Amniotic epithelial cell (primary cell): ENCODE measurements around the gene UBE2QL1.

Source experiments
- DNase-seq: peaks from one replicate; pipeline ENCODE4 v3.0.0-alpha.2; 2010; ENCODE audit warnings: low read depth

The UBE2QL1 gene

DNA sequence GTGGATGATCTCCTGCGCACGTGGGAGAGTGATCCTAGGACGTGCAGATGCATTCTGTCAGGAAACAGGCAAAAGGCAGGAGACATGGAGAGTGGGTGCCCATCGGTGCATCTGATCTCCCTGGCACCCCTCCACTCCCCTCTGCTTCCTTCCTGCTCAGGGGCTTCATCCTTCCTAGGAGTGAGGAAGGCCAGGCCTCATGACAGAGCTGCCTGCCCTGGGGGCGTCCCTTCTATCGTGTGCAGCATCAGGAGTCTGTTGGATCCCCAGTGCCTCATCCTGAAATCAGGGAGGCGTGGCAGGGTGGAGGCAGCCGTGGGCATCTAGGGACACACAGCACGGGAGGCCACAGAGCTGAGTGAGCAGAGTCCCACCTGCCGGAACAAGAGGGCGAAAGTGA, 30.1 kb downstream of the UBE2QL1 start:
- no peak for DNase-seq

DNA sequence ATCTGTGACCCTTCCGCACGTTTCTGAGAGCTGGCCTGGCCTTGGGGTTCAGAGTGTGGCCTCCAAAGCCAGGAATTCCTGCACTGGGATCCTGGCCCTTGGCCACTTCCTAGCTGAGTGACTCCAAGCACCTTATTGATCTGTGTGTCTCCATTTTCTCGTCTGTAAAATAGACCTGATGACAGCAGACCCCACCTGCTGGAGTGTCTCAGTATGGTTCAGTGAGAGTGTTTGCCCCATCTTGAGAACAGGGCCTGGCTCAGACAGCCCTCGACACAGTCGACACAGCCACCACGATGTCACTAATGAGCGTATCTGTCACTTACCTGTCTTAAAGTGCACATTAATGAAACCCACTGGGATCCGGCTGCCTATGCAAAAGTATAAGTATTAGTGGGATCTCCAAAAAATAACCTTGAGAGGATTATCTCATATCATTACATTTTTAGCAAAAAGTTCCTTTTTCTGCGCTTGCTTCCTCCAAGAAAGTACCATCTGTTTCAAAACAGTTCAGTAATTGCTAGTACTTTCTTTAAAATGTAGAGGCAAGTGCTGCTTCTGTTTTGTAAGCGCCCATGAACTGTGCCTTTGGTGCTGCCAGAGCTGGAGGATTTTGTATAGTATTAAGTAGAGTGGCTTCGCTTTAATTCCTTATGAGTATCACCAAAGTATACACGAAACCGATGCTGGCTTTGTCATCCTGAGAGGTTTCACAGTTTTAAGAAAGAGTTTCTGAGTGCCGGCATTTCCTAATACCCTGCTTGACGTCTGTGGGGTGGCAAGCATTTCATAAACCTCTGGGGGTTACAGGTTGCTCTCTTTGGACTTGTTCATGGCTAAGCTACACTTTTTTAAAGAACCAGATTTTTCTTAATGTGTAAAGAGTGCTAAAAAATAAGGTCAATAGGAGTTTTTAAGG, 31.7 kb downstream of the UBE2QL1 start:
- no peak for DNase-seq

DNA sequence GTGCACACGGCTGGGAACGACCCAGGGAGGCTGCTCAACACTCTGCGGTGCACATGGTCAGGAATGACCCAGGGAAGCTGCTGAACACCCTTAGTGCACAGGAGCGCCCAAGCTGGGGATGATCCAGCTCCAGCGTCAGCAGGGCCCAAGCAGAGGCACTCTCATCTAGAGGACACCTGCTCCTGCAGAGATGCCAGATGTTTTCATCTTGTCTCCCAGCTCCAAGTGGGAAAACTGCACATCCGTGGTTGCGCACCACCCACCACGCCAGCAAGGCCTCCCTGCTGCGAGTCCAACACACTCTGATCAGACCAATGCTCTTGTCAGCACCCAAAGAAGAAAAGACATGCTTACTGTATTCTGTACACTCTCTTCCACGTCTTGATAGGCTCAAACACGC, 34.1 kb downstream of the UBE2QL1 start:
- DNase-seq, result no peak

DNA sequence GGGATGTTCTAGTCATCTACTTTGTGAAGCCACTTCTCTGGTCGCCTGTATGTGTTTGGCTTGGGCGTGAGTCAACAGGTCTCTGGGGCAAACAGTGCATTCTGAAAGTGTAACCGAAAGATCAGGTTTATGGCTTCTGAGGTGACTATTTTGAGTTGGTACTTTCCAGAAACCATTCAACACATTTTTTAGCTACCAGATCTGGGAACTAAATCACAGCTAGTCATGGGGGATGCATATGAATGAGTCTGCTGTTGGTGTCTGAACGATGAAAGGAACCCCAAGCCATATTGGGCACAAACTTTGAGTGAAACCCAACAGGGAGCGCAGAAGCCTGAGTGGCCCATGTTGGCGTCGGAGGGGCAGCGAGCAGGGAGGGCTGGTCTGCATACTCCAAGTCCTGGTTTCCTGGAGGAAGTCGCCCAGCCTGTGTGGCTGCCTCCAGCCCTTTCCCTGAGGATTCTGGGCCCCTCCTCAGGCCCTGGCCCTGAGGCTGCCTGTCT, 35.3 kb downstream of the UBE2QL1 start:
- DNase-seq, result no peak

DNA sequence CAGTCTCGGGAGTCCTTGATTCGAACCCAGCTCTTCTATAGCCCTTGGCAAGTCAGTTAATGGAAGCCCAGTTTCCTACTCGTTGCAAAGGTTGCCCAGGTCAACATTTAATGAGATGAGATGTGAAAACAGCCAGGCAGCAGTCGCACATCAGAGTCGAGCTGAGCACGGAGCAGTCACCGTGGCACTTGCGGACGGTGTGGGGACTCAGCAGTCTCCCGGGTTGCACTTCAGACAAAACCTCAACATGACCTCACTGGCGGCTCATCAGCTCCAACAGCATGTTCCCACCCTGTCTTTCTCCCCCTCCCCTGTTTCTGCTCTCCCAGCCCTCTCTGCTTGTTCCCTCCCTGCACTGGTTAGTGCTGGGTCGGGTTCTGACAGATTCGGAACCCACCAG, 35.8 kb downstream of the UBE2QL1 start:
- DNase-seq, result no peak

GRCh38 chr5:6484899-6485298, 36.2 kb downstream of the UBE2QL1 start:
- DNase-seq, result no peak

DNA sequence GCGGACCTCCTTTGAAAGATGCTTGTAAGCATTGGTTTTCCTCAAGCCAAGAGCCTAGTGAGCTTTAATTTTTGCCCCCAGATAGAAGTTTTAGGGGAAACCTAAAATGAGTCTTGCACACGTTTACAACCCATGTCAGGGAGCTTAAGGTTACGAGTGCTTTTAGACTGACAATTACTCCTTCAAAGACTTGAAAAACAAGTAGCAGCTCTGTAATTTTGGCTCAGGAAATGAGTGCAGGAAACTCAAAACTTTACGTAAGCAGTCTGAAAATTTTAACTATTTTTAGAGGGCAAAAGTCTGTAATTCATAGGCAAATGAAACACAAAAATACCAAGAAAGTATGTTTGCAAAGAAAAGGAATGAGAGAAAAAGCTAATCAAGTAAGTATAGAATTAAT, 36.8 kb downstream of the UBE2QL1 start:
- DNase-seq, result no peak

DNA sequence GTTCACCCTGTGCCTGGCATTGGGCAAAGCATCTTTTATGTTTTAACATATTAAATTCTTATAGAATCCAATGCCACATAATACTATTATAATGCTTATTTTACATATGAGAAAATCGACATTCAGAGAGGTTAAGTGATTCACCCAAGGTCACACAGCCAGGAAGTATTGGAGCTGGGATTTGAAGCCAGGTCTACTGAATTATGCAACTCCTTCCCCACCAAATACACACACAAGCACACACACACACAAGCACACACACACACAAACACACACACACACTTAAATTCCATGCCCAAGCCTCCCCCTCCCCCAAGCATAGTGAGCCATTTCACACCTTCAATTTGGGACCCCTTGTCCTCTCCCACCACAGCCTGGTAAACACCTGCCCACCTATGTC, 37.4 kb downstream of the UBE2QL1 start:
- no peak for DNase-seq

GRCh38 chr5:6487081-6487480, 38.4 kb downstream of the UBE2QL1 start:
- DNase-seq, result no peak

GRCh38 chr5:6488021-6488420, 39.4 kb downstream of the UBE2QL1 start:
- no peak for DNase-seq

- no peak for DNase-seq
Observed at GRCh38 chr5:6489643-6490185, 41.1 kb downstream of the UBE2QL1 start.

- DNase-seq, result no peak
Observed at GRCh38 chr5:6490246-6490645, 41.6 kb downstream of the UBE2QL1 start.

DNA sequence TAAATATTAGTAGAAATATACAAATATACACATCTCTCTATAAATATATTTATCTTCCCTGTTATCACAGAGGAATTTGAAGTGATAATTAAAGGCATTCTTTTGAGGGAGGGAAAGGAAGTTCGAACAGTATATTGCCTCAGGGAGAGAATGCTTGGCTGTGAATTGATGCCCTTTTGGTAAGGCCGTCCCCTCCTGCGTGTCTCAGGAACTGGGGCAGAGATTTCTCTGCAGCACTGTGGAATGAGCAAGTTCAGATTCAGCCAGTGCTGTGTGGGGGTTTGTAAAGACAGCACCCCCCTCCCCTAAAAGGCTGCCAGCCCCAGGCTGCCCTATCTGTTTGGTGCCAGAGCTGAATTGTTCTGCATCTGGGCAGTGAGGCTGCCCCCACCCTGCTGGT, 42.0 kb downstream of the UBE2QL1 start:
- DNase-seq, result no peak

DNA sequence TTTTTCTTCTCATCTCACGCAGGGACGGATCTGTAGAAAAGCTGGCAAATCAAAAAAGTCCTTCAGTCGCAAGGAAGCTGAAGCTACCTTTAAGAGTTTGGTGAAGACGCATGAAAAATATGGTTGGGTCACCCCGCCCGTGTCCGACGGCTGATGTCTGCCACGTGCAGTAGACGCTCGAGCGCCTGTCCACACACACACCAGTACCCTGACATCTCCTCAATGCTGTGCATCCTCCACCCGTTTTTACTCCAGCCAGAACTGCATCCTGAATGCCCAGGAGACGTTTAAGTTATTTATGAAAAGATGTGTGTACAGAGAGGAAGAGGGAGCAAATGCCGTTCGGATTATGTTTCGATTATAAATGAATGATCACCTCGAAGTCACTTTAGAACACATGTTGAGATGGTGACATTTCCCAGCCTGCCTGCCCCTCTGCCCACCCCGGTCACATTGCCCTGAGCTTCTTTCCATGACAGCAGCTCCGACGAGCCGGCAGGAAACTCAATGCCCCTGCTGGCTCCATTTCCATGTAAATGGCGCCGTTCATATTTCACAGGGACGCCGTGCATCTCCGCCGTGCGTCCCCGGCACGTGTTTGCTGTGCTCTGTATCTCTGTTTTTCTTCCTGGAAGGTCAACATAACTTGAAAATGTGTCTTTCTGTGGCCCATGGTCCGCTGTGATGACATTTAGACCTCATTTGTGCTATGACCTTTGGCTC, 42.7 kb downstream of the UBE2QL1 start:
- DNase-seq, result no peak

DNA sequence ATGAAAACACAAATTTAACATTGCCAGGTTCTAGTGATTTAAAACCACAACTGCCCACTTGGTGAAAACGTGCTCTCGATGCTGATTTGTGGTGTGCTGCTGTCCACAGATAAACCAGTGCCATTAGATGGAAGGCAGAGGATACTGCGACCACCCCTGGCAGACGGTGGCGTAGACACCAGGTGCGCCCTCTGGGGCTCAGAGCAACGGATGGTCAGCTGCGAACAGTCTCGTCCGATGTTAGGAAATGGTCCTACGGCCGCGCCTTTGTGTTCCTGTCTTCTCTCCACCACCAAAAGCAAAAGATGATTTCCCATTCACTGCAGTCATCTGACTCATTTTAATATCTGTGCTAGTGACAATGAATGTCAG, 43.2 kb downstream of the UBE2QL1 start:
- DNase-seq, result no peak

GRCh38 chr5:6492934-6493333, 44.3 kb downstream of the UBE2QL1 start:
- no peak for DNase-seq

GRCh38 chr5:6493681-6494454, 45.2 kb downstream of the UBE2QL1 start:
- DNase-seq, result no peak

- no peak for DNase-seq
Observed at GRCh38 chr5:6494939-6495338, 46.3 kb downstream of the UBE2QL1 start.

DNA sequence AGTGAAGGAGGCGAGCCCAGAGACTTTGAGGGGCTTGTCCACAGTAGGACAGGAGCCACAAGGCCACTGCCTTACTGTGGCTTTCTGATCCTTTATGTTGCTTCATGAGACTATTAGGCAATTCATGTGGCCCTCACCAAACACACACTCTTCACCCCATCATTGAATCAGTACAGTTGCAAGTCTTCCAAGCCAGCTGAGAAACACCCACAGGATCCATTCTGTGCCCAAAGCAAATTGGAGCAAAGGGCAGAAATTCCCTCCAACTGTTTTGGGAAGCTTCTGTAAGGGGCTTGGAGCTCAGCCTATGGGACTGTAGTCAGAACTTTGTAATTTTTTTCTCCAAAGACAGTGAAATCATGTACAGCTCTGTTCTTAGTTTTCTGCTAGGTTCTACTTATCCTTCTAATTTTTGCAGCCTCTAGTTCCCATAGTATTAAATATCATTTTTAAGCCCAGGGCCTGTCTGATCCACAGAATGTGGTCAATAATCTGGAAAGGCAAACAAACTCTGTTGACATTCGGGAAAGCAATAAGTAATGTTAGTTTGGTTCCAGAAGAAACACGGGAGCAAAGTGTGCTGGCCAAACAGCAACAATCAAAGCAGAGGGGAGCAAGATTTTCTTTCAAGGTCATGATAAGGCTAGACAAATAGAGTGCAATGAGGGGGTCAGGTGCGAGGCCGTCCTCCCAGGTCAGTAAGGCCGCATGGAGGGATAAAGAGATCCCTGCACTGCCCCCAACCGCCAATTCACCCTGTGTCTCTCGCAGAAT, 47.0 kb downstream of the UBE2QL1 start:
- no peak for DNase-seq

DNA sequence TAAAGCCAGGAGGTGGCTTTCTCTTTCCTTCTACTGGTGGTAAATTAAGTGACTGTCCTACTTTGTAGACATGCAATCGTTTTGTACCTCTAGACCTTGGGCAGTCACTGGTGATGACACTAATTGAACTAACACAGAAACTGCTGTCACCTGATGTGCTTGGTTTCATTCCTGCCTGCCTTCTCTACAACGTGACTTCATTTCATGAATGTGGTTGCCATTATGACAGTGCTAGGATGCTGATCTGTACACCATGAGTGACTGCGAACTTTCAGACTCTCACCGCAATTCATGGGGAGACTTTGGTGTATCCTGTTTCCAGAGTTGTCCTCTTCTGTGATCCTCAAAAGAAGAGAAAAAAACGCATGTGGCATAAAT, 47.5 kb downstream of the UBE2QL1 start:
- DNase-seq, result no peak

DNA sequence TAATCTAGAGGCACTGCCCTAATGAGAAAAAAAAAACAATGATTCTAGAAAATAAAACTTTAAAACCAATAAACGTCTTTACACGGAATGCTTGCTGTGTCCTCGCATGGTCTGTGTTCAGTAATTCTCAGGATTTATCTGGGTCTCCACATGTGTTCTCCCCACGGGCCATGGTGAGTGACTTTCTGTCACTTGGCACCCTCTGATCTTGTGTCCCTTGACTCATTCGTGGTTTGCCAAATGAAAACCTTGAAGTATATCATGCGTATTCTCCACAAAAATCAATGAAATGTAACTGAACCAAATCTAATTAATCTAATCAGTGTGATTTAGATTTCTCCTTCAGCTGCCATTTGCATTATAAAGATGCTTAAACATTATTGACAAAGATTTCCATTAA, 48.0 kb downstream of the UBE2QL1 start:
- no peak for DNase-seq

GRCh38 chr5:6497262-6497661, 48.6 kb downstream of the UBE2QL1 start:
- DNase-seq, result no peak
